Panc1 (cell line): Measurements from ENCODE around the gene RARRES2.

ENCODE experiments used
- CTCF ChIP-seq: fragments of 450-650 bp; IDR thresholded peaks from 2 replicates; pipeline ENCODE4 v1.5.1; 2017; ENCODE audit warnings: mild to moderate bottlenecking
- POLR2AphosphoS5 ChIP-seq: IDR thresholded peaks from 2 replicates; pipeline ENCODE4 v1.6.1; 2012; ENCODE audit warnings: mild to moderate bottlenecking, low read depth, low read length, moderate library complexity
- SIN3A ChIP-seq: IDR thresholded peaks from 2 replicates; pipeline ENCODE4 v1.6.1; 2012; ENCODE audit warnings: low read depth, mild to moderate bottlenecking, low read length, moderate library complexity, borderline replicate concordance; ENCODE audit not compliant: insufficient read depth
- TCF7L2 ChIP-seq: IDR thresholded peaks from 2 replicates; pipeline ENCODE4 v1.6.1; 2011; ENCODE audit warnings: mild to moderate bottlenecking, low read depth, low read length, inconsistent platforms
- TF ChIP-seq, protein P1 (sequence below), 2 experiments: IDR thresholded peaks; 2 replicates each; pipeline ENCODE4 v1.6.1; 2011 to 2012; ENCODE audit warnings: low read depth in 2 of 2, control low read depth in 1 of 2, low read length in 1 of 2, mild to moderate bottlenecking in 1 of 2, moderate library complexity in 1 of 2; ENCODE audit not compliant: insufficient read depth in 1 of 2

DNA sequence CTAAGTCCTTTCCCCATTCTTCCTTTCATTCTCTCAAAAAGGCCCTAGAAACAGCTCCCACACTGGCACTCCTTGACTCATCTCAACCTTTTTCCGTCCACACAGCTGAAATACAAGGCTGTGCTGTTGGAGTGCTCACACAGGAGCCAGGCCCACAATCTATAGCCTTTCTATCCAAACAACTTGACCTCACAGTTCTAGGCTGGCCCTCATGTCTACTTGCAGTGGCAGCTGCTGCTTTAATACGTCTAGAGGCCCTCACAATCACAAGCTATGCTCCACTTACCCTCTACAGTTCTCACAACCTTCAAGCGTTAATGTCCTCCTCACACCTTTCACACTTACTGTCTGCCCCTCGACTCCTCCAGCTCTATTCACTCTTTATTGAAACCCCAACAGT is 30.3 kb downstream of the RARRES2 start:
- TF ChIP-seq CTCF (no peak), SIN3A (no peak), POLR2AphosphoS5 (no peak), TCF7L2 (no peak)
- TF ChIP-seq, protein P1, sequence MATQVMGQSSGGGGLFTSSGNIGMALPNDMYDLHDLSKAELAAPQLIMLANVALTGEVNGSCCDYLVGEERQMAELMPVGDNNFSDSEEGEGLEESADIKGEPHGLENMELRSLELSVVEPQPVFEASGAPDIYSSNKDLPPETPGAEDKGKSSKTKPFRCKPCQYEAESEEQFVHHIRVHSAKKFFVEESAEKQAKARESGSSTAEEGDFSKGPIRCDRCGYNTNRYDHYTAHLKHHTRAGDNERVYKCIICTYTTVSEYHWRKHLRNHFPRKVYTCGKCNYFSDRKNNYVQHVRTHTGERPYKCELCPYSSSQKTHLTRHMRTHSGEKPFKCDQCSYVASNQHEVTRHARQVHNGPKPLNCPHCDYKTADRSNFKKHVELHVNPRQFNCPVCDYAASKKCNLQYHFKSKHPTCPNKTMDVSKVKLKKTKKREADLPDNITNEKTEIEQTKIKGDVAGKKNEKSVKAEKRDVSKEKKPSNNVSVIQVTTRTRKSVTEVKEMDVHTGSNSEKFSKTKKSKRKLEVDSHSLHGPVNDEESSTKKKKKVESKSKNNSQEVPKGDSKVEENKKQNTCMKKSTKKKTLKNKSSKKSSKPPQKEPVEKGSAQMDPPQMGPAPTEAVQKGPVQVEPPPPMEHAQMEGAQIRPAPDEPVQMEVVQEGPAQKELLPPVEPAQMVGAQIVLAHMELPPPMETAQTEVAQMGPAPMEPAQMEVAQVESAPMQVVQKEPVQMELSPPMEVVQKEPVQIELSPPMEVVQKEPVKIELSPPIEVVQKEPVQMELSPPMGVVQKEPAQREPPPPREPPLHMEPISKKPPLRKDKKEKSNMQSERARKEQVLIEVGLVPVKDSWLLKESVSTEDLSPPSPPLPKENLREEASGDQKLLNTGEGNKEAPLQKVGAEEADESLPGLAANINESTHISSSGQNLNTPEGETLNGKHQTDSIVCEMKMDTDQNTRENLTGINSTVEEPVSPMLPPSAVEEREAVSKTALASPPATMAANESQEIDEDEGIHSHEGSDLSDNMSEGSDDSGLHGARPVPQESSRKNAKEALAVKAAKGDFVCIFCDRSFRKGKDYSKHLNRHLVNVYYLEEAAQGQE (IDR thresholded peaks at IDR 0.05; ENCODE audit: insufficient read depth in 1 of 2, low read depth in 2 of 2, low read length in 1 of 2) = no peak
